ENCODE data around the gene KIRREL1.

- TF ChIP-seq CTCF (conservative IDR thresholded peaks at IDR 0.05): no peak
- no peak for TF ChIP-seq EZH2 (IDR thresholded peaks at IDR 0.05; ENCODE audit: low read depth)
Measured at GRCh38 chr1:157951230-157951629, 42.2 kb upstream of the KIRREL1 start.

All from PC-9 (cell line).